ENCODE measurements around the gene EWSR1. TPM values are rescaled to one million over a fixed set of nuclear protein-coding genes. Genes with fewer than 3 reads are reported as not detected.

EWSR1 gene
- polyA plus RNA-seq, 1 donor from 2014 or later: 277 TPM

DNA sequence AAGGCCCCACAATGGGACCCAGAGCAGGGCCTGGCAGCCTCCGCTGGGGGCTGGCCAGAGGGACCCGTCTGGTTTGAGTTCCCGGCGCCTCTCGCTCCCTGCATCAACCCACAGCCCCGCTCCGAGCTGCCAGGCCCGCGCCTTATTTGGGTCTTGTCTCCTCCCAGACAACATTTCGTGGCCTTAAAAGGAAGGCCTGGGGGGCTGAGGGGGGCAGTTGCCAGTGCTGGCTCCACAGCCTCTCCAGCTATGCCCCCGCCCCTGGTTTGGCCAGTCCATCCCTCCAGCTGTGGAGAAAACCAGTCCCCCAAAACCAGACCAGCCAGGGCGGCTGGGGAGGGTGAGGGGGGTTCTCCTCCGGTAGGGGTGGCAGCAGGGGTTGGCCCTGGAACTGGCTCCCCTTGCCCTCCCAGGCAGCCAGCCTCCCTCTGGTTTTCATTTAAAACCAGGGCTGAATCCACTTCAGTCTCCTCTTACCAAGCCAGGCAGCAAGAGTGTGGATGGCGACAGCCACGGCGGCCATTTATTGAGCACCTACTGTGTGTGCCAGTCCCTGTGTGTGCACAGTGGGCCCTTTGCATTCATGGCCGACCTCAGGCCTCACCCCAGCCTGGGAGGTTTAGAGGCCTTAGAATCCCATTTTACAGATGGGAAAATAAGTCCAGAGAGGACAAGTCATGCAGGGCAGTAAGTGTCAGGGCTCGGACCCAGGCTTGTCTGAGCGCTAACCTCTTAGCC lies 43.8 kb upstream of the EWSR1 start:
- TF ChIP-seq TAF1 (IDR thresholded peaks at IDR 0.05; ENCODE audit: low read depth) (no peak), EP300 (conservative IDR thresholded peaks at IDR 0.05; ENCODE audit: poor library complexity, severe bottlenecking) (no peak), SMC3 (conservative IDR thresholded peaks at IDR 0.05; ENCODE audit: poor library complexity) (no peak), RAD21 (conservative IDR thresholded peaks at IDR 0.05) (no peak)
- TF ChIP-seq, protein P1, sequence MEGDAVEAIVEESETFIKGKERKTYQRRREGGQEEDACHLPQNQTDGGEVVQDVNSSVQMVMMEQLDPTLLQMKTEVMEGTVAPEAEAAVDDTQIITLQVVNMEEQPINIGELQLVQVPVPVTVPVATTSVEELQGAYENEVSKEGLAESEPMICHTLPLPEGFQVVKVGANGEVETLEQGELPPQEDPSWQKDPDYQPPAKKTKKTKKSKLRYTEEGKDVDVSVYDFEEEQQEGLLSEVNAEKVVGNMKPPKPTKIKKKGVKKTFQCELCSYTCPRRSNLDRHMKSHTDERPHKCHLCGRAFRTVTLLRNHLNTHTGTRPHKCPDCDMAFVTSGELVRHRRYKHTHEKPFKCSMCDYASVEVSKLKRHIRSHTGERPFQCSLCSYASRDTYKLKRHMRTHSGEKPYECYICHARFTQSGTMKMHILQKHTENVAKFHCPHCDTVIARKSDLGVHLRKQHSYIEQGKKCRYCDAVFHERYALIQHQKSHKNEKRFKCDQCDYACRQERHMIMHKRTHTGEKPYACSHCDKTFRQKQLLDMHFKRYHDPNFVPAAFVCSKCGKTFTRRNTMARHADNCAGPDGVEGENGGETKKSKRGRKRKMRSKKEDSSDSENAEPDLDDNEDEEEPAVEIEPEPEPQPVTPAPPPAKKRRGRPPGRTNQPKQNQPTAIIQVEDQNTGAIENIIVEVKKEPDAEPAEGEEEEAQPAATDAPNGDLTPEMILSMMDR (IDR thresholded peaks at IDR 0.05; ENCODE audit: poor library complexity, severe bottlenecking): no peak
- TF ChIP-seq, protein P2, sequence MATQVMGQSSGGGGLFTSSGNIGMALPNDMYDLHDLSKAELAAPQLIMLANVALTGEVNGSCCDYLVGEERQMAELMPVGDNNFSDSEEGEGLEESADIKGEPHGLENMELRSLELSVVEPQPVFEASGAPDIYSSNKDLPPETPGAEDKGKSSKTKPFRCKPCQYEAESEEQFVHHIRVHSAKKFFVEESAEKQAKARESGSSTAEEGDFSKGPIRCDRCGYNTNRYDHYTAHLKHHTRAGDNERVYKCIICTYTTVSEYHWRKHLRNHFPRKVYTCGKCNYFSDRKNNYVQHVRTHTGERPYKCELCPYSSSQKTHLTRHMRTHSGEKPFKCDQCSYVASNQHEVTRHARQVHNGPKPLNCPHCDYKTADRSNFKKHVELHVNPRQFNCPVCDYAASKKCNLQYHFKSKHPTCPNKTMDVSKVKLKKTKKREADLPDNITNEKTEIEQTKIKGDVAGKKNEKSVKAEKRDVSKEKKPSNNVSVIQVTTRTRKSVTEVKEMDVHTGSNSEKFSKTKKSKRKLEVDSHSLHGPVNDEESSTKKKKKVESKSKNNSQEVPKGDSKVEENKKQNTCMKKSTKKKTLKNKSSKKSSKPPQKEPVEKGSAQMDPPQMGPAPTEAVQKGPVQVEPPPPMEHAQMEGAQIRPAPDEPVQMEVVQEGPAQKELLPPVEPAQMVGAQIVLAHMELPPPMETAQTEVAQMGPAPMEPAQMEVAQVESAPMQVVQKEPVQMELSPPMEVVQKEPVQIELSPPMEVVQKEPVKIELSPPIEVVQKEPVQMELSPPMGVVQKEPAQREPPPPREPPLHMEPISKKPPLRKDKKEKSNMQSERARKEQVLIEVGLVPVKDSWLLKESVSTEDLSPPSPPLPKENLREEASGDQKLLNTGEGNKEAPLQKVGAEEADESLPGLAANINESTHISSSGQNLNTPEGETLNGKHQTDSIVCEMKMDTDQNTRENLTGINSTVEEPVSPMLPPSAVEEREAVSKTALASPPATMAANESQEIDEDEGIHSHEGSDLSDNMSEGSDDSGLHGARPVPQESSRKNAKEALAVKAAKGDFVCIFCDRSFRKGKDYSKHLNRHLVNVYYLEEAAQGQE (IDR thresholded peaks at IDR 0.05; ENCODE audit: borderline replicate concordance): no peak
- no peak overlapping the region for H2AFZ ChIP-seq (ENCODE audit: low read depth, low read length)
- no peaks in the 10 kb centered on the region for H3F3A ChIP-seq (ENCODE audit: insufficient read depth, low read length, poor library complexity, severe bottlenecking)
- no peaks in the 10 kb centered on the region for H3K36me3 ChIP-seq (ENCODE audit: insufficient read depth, low read length)
- no peak overlapping the region for H3K27ac ChIP-seq (ENCODE audit: low read length)
- no peaks in the 10 kb centered on the region for H3K27me3 ChIP-seq (ENCODE audit: insufficient read depth, low read depth, low read length)
- no peak overlapping the region for H3K4me2 ChIP-seq (ENCODE audit: low read length)
- H3K9ac ChIP-seq (ENCODE audit: low read length): no peak overlapping the region
- H3K79me2 ChIP-seq (replicated peaks; ENCODE audit: insufficient read depth, low read length): no peaks in the 10 kb centered on the region
- H3K9me3 ChIP-seq (ENCODE audit: low read length): no peaks in the 10 kb centered on the region
- H4K20me1 ChIP-seq (ENCODE audit: insufficient read depth): no peaks in the 10 kb centered on the region
- H3K4me3 ChIP-seq (ENCODE audit: low read length): no peak overlapping the region
- H3K9me2 ChIP-seq (ENCODE audit: insufficient read depth, low read length): no peaks in the 10 kb centered on the region

DNA sequence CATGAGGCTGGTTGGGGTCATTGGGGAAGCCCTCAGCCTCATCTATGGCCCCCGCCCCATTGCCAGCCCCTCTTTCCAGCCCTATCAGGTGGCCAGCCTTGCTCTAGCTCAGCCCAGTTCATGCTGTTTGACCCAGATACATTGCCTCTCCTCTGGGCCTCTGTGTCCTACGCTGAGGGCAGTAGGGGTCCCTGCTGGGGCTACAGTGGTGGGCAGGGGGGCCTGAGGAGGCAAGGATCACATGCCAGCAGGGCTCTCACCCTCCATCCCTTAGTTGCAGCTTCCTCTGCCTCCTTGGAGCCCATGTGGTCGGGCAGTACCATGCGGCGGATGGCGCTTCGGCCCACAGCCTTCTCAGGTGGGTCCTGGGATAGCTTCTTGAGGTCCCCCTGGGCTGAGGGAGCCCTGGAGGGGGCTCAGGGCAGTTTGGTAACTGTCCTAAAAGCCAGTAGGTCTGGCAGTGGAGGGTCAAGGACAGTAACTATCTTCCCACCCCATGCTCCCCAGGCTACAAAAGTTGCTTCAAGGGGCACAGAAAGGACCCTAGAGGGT lies 43.1 kb upstream of the EWSR1 start:
- Histone ChIP-seq H3K4me3 (ENCODE audit: low read length) (no peak overlapping the region), H3K4me2 (ENCODE audit: low read length) (no peak overlapping the region), H3K9ac (ENCODE audit: low read length) (no peak overlapping the region), H2AFZ (ENCODE audit: low read depth, low read length) (no peak overlapping the region), H3F3A (ENCODE audit: insufficient read depth, low read length, poor library complexity, severe bottlenecking) (no peaks in the 10 kb centered on the region), H3K27me3 (ENCODE audit: insufficient read depth, low read depth, low read length) (no peaks in the 10 kb centered on the region), H3K79me2 (replicated peaks; ENCODE audit: insufficient read depth, low read length) (no peaks in the 10 kb centered on the region), H3K36me3 (ENCODE audit: insufficient read depth, low read length) (no peaks in the 10 kb centered on the region), H4K20me1 (ENCODE audit: insufficient read depth) (no peaks in the 10 kb centered on the region), H3K9me2 (ENCODE audit: insufficient read depth, low read length) (no peaks in the 10 kb centered on the region), H3K27ac (ENCODE audit: low read length) (no peak overlapping the region), H3K9me3 (ENCODE audit: low read length) (no peaks in the 10 kb centered on the region)
- TF ChIP-seq POLR2AphosphoS5 (IDR thresholded peaks at IDR 0.05) (no peak), SMC3 (conservative IDR thresholded peaks at IDR 0.05; ENCODE audit: poor library complexity) (no peak), TAF1 (IDR thresholded peaks at IDR 0.05; ENCODE audit: low read depth) (no peak), MXI1 (conservative IDR thresholded peaks at IDR 0.05; ENCODE audit: poor library complexity, severe bottlenecking) (no peak), EZH2 (IDR thresholded peaks at IDR 0.05; ENCODE audit: borderline replicate concordance, insufficient read depth, low read length, poor library complexity, severe bottlenecking) (no peak), RAD21 (conservative IDR thresholded peaks at IDR 0.05) (no peak), EP300 (conservative IDR thresholded peaks at IDR 0.05; ENCODE audit: poor library complexity, severe bottlenecking) (no peak)
- TF ChIP-seq, protein P1 (IDR thresholded peaks at IDR 0.05; ENCODE audit: poor library complexity, severe bottlenecking): no peak

All from neural cell (in vitro differentiated cells).